Stimulated activated CD4-positive, alpha-beta T cell treated with anti-CD3 and anti-CD28 coated beads, Interleukin-1b, Interleukin-23, amount 100 ng/mL, for 4 hours (primary cell): Measurements from ENCODE around the gene RIMKLB.
"Not testable (repeated sequence)": the region's sequence is repeated elsewhere in the genome, so short reads cannot be mapped to it uniquely, and the experiment has no call there.

Source experiments
- DNase-seq, 2 donors: peaks; one replicate each; pipeline ENCODE4 v3.0.0-alpha.2; 2020; ENCODE audit warnings: low read depth in 2 of 2

Gene RIMKLB

DNA sequence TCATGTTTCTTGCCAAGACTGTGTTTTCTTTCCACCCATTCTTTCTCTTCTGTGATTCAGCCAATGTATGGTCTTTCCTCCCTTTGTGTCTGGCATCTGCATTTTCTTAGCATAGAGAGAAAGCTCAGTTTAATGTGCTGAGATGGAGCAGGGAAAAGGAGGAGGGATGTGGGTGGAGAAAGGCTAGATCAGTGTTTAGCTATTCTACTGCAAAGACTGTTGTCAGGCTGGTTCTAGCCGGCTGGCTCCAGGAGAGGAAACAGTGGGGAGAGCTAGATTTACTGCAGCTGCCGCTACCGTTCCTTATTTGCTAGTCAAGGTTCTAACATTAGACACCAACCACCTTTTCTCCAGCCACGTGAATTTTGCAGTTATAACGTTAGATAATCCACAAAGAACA is 5.2 kb upstream of the RIMKLB start:
- no peak for DNase-seq

- DNase-seq: no peak
These were observed 2.7 kb upstream of the RIMKLB start for GRCh38 chr12:8695116-8695515.

GRCh38 chr12:8696442-8697090 is 1.2 kb upstream of the RIMKLB start:
- DNase-seq: no peak

GRCh38 chr12:8697120-8697475 is 693 bp upstream of the RIMKLB start:
- DNase-seq: no peak

GRCh38 chr12:8698132-8698851 is 501 bp downstream of the RIMKLB start:
- peak; percentile 37 to 50 for DNase-seq

DNA sequence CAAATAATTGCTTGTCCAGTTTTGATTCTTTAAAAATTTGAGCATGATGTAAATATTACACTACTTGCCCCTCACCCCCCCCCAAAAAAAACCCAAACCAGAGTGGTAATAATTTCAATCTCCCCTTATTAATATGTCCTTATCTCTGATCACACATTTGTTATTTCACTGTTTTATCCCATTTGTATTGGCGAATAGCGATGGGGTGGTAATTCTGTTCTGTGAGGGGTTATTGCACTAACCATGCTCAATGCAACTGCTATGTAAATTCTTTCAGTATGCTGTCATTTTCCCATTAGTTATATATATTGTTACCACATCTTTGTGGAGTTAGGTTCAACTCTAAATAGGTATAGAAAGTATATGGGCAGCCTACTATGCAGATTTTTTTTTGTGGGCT is 1.1 kb downstream of the RIMKLB start:
- no peak for DNase-seq

DNA sequence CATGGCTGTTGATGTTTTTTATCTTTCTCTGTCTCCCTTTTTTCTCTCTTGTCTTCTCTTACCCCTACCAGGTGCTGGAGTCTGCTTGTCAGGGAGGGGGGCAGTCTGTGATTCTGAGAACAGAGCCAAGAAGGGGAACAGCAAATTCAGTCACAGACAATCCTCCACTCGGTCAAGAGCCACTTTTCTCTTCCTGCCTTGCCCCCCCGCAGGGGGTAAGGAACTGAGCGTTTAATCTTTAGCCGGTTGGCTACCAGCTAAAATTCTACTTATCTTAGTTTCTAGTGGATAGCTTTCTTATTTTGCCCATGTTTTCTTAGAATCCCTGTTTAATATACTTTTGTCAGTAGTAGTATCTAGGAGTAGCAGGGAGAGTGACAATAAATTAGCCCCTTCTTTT is 1.9 kb downstream of the RIMKLB start:
- no peak for DNase-seq

- DNase-seq: no peak
These were observed 3.4 kb downstream of the RIMKLB start for GRCh38 chr12:8701046-8701660.

DNA sequence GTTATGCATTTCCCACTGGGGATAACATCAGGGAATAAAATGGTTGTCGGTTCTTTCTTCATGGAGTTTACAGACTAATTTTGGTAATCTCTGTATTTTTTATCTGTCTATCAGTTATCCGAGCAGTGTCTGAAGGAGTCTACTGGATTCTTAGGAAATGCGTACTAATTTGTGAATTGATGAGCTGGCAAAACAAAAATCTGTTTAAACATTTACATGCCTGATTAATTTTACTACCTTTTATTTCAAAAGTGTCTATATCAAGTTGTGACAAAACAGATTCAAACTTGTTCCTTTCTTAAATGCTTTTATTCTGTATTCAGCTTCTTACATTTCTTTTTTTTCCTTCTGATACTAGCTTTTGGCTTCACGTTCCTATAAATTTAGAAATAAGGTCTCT is 4.4 kb downstream of the RIMKLB start:
- no peak for DNase-seq

- DNase-seq: no peak
These were observed 11.5 kb downstream of the RIMKLB start for GRCh38 chr12:8709124-8709830.

DNA sequence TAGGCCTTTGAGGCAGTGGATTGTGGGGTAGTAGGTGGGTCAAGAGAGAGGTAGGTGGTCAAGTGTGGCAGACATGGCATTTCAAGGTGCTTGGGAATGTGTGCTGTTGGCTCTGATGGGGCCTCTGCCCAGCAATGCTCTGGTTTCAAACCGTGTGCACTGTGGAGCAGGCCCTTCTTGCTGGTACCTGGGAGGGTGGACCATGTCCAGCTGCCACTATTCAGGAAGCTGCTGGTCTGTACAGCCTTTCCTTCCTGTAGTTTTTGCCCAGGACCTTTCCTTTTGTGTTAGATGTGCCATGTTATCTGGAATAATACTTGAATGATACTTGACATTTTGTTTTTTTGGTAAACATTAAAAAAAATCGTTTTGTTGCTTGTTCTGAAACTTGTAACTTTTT is 14.8 kb downstream of the RIMKLB start:
- DNase-seq: no peak

DNA sequence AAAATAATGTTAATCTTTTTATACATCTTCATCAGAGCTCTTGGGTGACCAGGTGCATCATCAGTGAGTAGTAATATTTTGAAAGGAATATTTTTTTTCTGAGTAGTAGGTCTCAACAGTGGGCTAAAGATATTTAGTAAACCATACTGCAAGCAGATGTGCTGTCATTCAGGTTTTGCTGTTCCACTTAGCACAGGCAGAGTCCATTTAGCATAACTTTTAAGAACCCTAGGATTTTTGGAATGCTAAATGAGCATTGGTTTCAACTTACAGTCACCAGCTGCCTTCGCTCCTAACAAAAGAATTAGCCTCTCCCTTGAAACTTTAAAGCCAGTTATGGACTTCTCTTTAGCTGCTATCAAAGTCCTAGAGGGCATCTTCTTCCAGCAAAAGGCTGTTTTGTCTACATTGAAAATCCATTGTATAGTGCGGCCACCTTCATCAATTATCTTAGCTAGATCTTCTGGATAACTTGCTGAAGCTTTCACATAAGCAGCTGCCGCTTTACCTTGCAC is 24.6 kb downstream of the RIMKLB start:
- DNase-seq: no peak

GRCh38 chr12:8734873-8735381 is 37.1 kb downstream of the RIMKLB start:
- no peak for DNase-seq

- DNase-seq: no peak
These were observed 44.7 kb downstream of the RIMKLB start for GRCh38 chr12:8742501-8742900.

- DNase-seq: not testable (repeated sequence)
These were observed 45.3 kb downstream of the RIMKLB start for GRCh38 chr12:8743121-8743520.

GRCh38 chr12:8745631-8746030 is 47.8 kb downstream of the RIMKLB start:
- not testable (repeated sequence) for DNase-seq

DNA sequence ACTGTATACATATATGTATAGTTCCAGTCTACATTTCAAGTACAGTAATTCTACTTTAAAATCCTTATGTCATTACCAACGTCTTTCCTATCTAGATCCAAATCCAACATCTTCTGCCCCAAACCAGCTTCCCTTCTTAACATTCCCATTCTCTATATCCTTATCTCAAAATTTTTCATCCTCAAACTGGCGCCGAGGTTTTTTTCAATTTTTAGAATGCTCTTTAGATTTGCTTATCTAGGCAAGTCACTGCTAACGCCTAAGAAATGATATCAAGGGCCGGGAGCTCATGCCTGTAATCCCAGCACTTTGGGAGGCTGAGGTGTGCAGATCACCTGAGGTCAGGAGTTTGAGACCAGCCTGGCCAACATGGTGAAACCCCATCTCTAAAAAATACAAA is 48.3 kb downstream of the RIMKLB start:
- no peak for DNase-seq

DNA sequence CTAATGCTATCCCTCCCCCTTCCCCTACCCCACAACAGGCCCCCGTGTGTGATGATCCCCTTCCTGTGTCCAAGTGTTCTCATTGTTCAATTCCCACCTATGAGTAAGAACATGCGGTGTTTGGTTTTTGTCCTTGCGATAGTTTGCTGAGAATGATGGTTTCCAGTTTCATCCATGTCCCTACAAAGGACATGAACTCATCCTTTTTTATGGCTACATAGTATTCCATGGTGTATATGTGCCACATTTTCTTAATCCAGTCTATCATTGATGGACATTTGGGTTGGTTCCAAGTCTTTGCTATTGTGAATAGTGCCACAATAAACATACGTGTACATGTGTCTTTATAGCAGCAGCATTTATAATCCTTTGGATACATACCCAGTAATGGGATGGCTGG is 62.3 kb downstream of the RIMKLB start:
- not testable (repeated sequence) for DNase-seq

- not testable (repeated sequence) for DNase-seq
These were observed 64.9 kb downstream of the RIMKLB start for GRCh38 chr12:8762701-8763100.

DNA sequence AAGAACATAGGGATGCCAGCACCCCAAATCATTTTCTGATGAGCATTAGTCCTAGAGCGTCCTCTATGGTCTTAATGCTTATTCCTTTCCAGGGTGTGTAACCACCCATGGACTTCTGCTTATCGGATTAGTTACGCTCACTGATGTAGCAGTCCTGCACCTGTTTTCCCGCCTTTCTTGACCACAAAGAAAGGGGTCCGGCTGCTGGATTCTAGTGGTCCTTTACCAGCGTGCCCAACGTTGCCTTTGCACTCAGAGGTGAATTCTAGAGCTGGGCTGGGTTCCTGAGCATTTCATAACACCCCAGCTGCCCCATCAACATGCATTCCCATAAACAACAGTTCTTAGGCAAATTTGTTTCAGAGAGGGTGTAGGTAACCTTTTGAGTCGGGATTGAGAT is 68.3 kb downstream of the RIMKLB start:
- DNase-seq: not testable (repeated sequence)

- DNase-seq: no peak
These were observed 72.7 kb downstream of the RIMKLB start for GRCh38 chr12:8770499-8770898.

- DNase-seq: no peak
These were observed 73.3 kb downstream of the RIMKLB start for GRCh38 chr12:8771072-8771471.
